ENCODE measurements around the gene TRIB2.

TRIB2 gene

GRCh38 chr2:12762976-12763375 lies 46.2 kb downstream of the TRIB2 start:
- Histone ChIP-seq H3K36me3 (ENCODE audit: insufficient read depth, low read length) (no peaks in the 10 kb centered on the region), H3K4me1 (ENCODE audit: insufficient read depth, low read length) (0 out of 2 replicates have a peak, but pooled peaks cover 3% of the 10 kb centered on the region), H3K9me3 (ENCODE audit: control insufficient read depth, insufficient read depth, low read length) (no peaks in the 10 kb centered on the region), H3K9ac (ENCODE audit: low read depth, low read length) (no peak overlapping the region)

GRCh38 chr2:12763486-12763885 lies 46.8 kb downstream of the TRIB2 start:
- Histone ChIP-seq H3K9ac (ENCODE audit: low read depth, low read length) (no peak overlapping the region), H3K9me3 (ENCODE audit: control insufficient read depth, insufficient read depth, low read length) (no peaks in the 10 kb centered on the region), H3K36me3 (ENCODE audit: insufficient read depth, low read length) (no peaks in the 10 kb centered on the region), H3K4me1 (ENCODE audit: insufficient read depth, low read length) (0 out of 2 replicates have a peak, but pooled peaks cover 3% of the 10 kb centered on the region)

GRCh38 chr2:12764075-12764730 lies 47.5 kb downstream of the TRIB2 start:
- H3K4me1 ChIP-seq (ENCODE audit: insufficient read depth, low read length), result 0 out of 2 replicates have a peak, but pooled peaks cover 3% of the 10 kb centered on the region
- no peaks in the 10 kb centered on the region for H3K9me3 ChIP-seq (ENCODE audit: control insufficient read depth, insufficient read depth, low read length)
- no peak overlapping the region for H3K9ac ChIP-seq (ENCODE audit: low read depth, low read length)
- no peaks in the 10 kb centered on the region for H3K36me3 ChIP-seq (ENCODE audit: insufficient read depth, low read length)

- Histone ChIP-seq H3K9me3 (ENCODE audit: control insufficient read depth, insufficient read depth, low read length) (no peaks in the 10 kb centered on the region), H3K9ac (ENCODE audit: low read depth, low read length) (no peak overlapping the region), H3K36me3 (ENCODE audit: insufficient read depth, low read length) (no peaks in the 10 kb centered on the region), H3K4me1 (ENCODE audit: insufficient read depth, low read length) (peaks cover 6% of the 10 kb centered on the region)
These were observed 48.3 kb downstream of the TRIB2 start for GRCh38 chr2:12764849-12765605.

DNA sequence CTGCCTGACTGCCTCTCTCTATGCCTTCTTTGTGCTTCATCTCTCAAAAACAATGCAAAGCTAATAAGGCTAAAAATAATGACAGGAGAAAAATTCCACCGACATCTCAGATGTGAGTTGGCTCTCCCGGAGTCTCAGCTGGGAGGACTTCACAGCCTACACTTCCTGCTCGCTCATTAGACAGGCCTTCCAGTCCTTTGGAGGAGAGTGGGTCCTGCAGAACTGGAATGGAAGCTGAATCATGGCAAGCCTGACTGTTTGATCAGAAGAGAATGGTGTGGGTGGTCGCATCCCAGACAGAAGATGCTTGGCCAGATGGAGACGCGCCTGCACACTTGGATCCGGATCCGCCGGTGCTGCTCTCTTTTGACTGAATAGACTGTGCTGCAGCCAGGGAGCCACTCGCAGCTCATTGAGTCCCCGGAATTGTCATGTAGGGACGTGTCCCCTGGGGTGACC lies 49.7 kb downstream of the TRIB2 start:
- Histone ChIP-seq H3K9me3 (ENCODE audit: control insufficient read depth, insufficient read depth, low read length) (no peaks in the 10 kb centered on the region), H3K4me1 (ENCODE audit: insufficient read depth, low read length) (peaks cover 18% of the 10 kb centered on the region), H3K36me3 (ENCODE audit: insufficient read depth, low read length) (no peaks in the 10 kb centered on the region), H3K9ac (ENCODE audit: low read depth, low read length) (no peak overlapping the region)

DNA sequence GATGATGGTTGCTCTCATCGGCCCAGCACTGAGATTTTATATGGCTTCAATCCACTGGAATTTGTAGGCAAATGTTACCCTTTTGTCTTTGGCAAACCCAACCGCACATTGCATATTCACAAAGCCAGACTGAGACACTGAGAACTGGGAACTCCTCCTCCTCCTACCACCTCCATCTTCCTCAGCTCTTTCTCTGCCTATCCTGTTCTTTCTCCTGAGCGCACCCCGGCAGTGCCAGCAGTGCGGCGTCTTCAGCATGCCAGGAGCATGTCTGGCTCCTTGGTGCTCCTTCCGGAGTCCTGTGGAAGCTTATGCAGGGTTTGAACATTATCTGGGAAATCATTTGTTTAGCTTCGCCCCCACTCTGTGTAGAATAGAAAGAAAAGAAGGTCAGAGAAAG lies 50.8 kb downstream of the TRIB2 start:
- Histone ChIP-seq H3K9me3 (ENCODE audit: control insufficient read depth, insufficient read depth, low read length) (no peaks in the 10 kb centered on the region), H3K36me3 (ENCODE audit: insufficient read depth, low read length) (no peaks in the 10 kb centered on the region), H3K9ac (ENCODE audit: low read depth, low read length) (no peak overlapping the region), H3K4me1 (ENCODE audit: insufficient read depth, low read length) (peaks cover 18% of the 10 kb centered on the region)

DNA sequence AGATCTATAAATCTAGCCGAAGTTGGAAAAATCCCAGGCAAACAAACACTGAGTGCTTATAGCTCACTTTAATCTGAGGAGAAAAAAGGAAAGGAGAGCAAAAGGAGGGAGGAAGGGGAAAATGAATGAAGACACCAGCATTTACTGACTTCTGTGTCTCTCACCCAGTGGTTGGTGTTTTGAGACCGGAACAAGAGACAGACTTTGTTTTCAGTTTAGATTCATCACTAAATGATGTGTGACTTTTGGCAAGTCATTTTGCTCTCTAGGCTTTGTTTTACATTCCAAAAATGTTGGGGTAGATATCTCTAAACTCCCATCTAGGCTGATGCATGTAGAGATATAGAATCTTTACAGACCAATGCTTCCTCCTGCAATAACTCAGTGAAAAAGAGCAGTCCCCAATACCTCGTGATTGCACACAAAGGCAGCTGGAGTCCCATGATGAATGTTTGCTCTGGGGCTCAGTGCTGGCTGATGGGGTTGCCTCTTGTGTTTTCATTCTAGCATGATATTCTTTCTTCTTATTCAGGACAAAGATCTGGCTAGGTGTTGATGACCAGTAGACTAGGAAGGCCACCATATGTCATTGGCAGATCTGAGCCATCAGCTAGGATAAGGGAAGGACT lies 51.4 kb downstream of the TRIB2 start:
- H3K36me3 ChIP-seq (ENCODE audit: insufficient read depth, low read length), result no peaks in the 10 kb centered on the region
- no peaks in the 10 kb centered on the region for H3K9me3 ChIP-seq (ENCODE audit: control insufficient read depth, insufficient read depth, low read length)
- H3K4me1 ChIP-seq (ENCODE audit: insufficient read depth, low read length), result peaks cover 18% of the 10 kb centered on the region
- no peak overlapping the region for H3K9ac ChIP-seq (ENCODE audit: low read depth, low read length)

- Histone ChIP-seq H3K4me1 (ENCODE audit: insufficient read depth, low read length) (peaks cover 18% of the 10 kb centered on the region), H3K9ac (ENCODE audit: low read depth, low read length) (no peak overlapping the region), H3K36me3 (ENCODE audit: insufficient read depth, low read length) (no peaks in the 10 kb centered on the region), H3K9me3 (ENCODE audit: control insufficient read depth, insufficient read depth, low read length) (no peaks in the 10 kb centered on the region)
These were observed 52.9 kb downstream of the TRIB2 start for GRCh38 chr2:12769492-12770105.

DNA sequence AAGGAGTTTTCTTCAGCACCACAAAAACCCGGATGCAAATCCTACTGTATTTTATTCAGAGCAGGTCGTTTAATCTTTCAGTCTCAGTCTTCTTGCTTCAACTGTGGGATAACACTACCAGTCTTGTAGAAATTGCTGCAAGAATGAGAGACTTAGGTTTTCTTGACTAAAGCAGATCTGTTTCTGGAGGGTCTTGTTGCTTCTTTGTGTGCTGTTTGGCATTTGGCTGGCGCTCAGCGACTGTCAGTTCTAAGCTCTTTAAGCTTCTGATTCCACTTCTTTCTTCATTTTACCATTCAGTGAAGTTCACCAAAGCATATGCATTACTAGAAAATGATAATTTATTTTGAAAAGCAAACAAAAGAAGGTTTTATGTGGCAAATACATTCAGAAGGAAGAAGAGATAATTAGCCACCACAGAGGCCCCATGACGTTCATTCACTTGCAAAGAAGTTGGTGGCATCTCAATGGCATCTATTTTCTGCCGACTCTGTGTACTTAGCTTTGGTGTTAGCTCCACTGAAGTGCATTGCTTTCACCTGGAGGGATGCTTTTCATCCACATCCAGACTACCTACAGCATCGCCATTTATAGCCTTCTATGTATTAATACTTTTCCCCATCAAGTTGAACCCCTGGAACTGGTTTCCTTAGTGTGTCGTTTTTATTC lies 53.7 kb downstream of the TRIB2 start:
- H3K36me3 ChIP-seq (ENCODE audit: insufficient read depth, low read length), result no peaks in the 10 kb centered on the region
- H3K9me3 ChIP-seq (ENCODE audit: control insufficient read depth, insufficient read depth, low read length), result no peaks in the 10 kb centered on the region
- H3K9ac ChIP-seq (ENCODE audit: low read depth, low read length), result no peak overlapping the region
- H3K4me1 ChIP-seq (ENCODE audit: insufficient read depth, low read length), result peaks cover 18% of the 10 kb centered on the region

DNA sequence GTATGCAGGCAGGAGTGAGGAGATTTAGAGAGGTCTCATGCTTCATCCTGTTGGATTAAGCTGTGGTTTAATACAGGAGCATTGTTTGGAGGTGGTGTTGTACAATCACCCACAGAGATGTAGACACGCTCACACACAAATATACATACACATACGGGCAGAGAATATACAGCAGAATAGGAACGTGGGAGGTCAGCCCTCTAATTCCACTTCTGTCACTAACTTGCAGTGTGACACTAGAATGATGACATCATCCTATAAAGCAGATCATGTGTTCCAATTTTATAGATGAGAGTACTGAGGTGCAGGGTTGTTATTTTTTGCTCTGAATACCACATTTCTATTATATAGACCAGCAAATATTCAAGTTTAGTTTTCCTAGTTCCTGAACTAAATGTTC lies 54.4 kb downstream of the TRIB2 start:
- Histone ChIP-seq H3K36me3 (ENCODE audit: insufficient read depth, low read length) (no peaks in the 10 kb centered on the region), H3K4me1 (ENCODE audit: insufficient read depth, low read length) (peaks cover 18% of the 10 kb centered on the region), H3K9ac (ENCODE audit: low read depth, low read length) (no peak overlapping the region), H3K9me3 (ENCODE audit: control insufficient read depth, insufficient read depth, low read length) (no peaks in the 10 kb centered on the region)

GRCh38 chr2:12773586-12774394 lies 57.1 kb downstream of the TRIB2 start:
- no peak overlapping the region for H3K9ac ChIP-seq (ENCODE audit: low read depth, low read length)
- no peaks in the 10 kb centered on the region for H3K36me3 ChIP-seq (ENCODE audit: insufficient read depth, low read length)
- peaks cover 18% of the 10 kb centered on the region for H3K4me1 ChIP-seq (ENCODE audit: insufficient read depth, low read length)
- no peaks in the 10 kb centered on the region for H3K9me3 ChIP-seq (ENCODE audit: control insufficient read depth, insufficient read depth, low read length)

DNA sequence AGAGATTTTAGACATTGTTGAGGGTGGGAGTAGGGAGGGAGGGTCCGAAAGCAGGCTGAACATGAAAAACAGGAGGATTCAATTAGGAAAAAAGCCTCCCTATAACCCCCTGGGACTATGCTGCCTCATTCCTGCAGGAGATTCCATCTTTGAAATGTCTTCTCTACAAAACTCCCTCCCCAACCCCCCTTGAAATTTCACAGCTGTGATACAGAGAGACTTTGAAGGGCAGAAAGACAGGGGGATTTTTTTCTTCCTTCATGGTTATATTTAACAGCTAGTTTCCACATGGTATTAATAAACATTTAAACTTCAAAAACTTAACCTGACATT lies 57.6 kb downstream of the TRIB2 start:
- Histone ChIP-seq H3K4me1 (ENCODE audit: insufficient read depth, low read length) (peaks cover 18% of the 10 kb centered on the region), H3K36me3 (ENCODE audit: insufficient read depth, low read length) (no peaks in the 10 kb centered on the region), H3K9ac (ENCODE audit: low read depth, low read length) (no peak overlapping the region), H3K9me3 (ENCODE audit: control insufficient read depth, insufficient read depth, low read length) (no peaks in the 10 kb centered on the region)

DNA sequence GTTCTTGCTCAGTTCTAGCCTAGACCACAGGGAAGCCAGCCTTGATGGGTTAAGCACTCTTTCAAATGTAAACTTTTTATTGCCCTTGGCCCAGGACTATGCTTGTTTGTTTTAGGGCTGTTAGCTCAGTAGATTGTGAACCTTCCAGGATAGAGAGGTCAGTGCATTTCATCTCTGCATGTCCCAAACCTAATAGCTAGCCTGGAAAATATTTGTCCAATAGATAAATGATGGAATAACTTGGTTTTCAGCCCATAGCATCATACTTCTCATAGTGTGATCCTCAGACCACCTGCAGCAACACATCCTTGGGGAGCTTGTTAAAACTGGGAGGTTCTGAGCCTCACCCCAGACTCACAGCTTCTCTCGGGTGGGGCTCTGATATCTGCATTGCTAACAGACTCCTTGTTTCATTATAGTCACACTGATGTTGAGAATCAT lies 59.8 kb downstream of the TRIB2 start:
- Histone ChIP-seq H3K4me1 (ENCODE audit: insufficient read depth, low read length) (no peaks in the 10 kb centered on the region), H3K9me3 (ENCODE audit: control insufficient read depth, insufficient read depth, low read length) (no peaks in the 10 kb centered on the region), H3K36me3 (ENCODE audit: insufficient read depth, low read length) (no peaks in the 10 kb centered on the region), H3K9ac (ENCODE audit: low read depth, low read length) (no peak overlapping the region)

Data from ES-I3 (cell line).